Spleen (tissue), 7 donors: ENCODE measurements around the gene PRSS57.

Experiments used
- POLR2A ChIP-seq, 3 donors: fragments of 450-650 bp; IDR thresholded peaks; one replicate each; pipeline ENCODE4 v1.5.1; 2017; ENCODE audit warnings: antibody characterized with exemption in 3 of 3, mild to moderate bottlenecking in 1 of 3
- POLR2AphosphoS5 ChIP-seq, 3 donors: sonication (generic); formaldehyde crosslinking; IDR thresholded peaks; one replicate each; pipeline ENCODE4 v1.5.1; 2017; ENCODE audit warnings: antibody characterized with exemption in 3 of 3
- TF ChIP-seq, protein P1 (sequence below), 11 experiments: fragments of 200-600 bp in 7 of 11; fragments of 450-650 bp in 4 of 11; sonication (generic) in 4 of 11; IDR thresholded peaks in 8 of 11; conservative IDR thresholded peaks in 3 of 11; 1 replicate in 7 of 11; 2 replicates in 4 of 11; pipeline versions ENCODE4 v1.4.0 to v1.8.0; 2016 to 2021; ENCODE audit warnings: antibody characterized with exemption in 11 of 11, inconsistent platforms in 4 of 11, mild to moderate bottlenecking in 1 of 11
- donor health status: DM: no; HTN: no; CAD: no; lungs with moderate emphysema.
- donor health status: DM: no; HTN: no; CAD: no.
- donor health status: DM: no; HTN: no; CAD: no.

DNA sequence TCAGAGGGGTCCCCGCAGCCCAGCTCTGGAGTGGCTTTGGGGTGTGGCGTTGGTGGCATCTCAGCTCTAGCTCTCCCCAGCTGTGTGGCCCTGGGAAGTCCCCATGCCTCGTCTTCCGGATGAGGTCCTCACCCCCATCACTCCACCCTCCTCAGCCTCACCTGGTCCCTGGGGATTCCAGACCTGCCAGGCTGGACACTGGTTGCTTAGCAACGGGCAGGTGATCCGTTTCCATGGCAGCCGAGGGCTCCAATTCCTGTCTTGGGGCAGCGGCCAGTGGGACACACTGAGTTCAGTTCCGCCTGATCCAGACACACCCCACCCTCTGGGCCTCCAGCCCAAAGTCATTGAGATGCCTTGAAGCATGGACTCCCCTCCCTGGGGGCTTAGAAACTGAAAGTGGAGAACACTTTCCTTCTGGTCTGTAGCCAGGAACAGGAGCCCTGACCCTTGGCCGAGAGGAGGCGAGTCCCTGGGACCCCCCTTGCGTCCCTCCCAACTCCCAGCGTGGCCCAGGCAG lies 48.0 kb upstream of the PRSS57 start:
- TF ChIP-seq, protein P1, sequence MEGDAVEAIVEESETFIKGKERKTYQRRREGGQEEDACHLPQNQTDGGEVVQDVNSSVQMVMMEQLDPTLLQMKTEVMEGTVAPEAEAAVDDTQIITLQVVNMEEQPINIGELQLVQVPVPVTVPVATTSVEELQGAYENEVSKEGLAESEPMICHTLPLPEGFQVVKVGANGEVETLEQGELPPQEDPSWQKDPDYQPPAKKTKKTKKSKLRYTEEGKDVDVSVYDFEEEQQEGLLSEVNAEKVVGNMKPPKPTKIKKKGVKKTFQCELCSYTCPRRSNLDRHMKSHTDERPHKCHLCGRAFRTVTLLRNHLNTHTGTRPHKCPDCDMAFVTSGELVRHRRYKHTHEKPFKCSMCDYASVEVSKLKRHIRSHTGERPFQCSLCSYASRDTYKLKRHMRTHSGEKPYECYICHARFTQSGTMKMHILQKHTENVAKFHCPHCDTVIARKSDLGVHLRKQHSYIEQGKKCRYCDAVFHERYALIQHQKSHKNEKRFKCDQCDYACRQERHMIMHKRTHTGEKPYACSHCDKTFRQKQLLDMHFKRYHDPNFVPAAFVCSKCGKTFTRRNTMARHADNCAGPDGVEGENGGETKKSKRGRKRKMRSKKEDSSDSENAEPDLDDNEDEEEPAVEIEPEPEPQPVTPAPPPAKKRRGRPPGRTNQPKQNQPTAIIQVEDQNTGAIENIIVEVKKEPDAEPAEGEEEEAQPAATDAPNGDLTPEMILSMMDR (IDR thresholded peaks at IDR 0.05 in 8 of 11, conservative IDR thresholded peaks at IDR 0.05 in 3 of 11), result no peak
- TF ChIP-seq POLR2A (IDR thresholded peaks at IDR 0.05) (no peak), POLR2AphosphoS5 (IDR thresholded peaks at IDR 0.05) (no peak)
